GM21447 (cell line): Measurements from ENCODE around the gene KDM6A.
"Not testable (repeated sequence)": the region's sequence is repeated elsewhere in the genome, so short reads cannot be mapped to it uniquely, and the experiment has no call there.

Experiments
- ATAC-seq: cut with Tn5 transposase; IDR thresholded peaks from one replicate; pipeline ENCODE4 v1.9.1; 2021; ENCODE audit not compliant: unreplicated experiment

KDM6A gene

DNA sequence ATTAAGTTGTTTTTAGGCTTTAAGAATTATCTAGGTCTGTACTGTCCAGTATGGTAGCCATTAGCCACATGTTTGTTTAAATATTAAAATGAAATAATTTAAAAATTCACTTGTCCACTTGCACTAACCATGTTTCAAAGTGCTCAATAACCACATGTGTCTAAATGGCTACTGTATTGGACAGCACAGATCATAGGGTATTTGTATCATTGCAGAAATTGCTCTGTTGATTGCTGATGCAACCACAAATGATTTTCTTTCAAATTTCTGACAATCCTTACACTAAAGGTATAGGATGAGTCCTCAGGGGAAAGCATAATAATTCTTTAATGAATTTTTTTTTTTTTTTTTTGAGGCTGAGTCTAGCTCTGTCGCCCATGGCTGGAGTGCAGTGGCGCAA, 84.9 kb downstream of the KDM6A start:
- no peak for ATAC-seq

DNA sequence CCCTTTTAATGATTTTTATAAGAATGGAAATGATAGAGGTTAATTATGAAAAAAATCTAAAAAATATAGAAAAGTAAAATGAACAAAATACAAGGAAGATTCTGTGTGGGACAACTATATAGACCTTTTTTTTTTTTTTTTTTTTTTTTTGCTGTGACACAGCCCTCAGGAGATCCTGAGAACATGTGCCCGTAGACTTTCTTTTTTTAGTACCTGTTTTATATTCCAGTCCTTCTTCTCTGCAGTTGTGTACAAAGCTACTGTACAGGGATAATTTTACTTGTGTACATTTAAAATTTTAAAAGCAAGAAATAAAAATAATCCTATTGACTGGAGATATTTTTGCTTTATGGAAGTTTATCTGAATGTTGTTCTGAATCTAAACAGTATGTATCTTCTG, 85.5 kb downstream of the KDM6A start:
- ATAC-seq, result no peak

DNA sequence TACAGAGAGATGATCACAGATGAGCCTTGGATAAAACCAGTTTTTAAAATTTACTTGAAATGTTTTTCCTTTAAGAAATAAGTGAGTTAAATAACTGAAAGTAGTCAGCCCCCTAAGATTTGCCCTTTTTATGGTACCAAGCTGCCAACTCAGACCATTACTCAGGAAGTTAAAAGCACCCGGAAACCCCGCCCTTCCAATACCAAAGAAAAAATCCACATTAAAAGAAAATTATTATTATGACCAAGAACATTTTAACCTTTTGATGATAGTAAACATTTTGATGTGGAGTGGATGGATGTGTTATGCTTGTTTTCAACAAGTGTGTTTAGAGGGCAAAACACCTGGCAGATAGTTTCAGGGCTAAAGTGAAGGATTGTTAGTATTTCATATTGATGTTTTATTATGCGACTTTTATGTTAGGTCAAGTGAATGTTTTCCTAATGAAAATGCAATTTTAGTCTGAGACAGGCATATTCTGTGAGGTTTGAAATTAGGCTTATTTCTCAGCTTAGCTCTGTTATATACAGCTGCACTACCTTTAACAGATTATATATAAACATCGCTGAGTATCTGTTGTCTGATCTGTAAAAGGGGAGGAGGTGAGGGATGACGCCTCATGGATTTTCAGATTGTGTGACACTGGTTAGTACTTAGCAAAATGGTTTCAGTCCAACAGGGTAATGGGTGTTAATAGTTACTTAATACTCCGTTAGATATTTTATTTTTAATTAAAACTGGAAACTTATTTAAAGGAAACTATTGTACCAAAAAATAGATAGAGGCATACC, 89.0 kb downstream of the KDM6A start:
- no peak for ATAC-seq

DNA sequence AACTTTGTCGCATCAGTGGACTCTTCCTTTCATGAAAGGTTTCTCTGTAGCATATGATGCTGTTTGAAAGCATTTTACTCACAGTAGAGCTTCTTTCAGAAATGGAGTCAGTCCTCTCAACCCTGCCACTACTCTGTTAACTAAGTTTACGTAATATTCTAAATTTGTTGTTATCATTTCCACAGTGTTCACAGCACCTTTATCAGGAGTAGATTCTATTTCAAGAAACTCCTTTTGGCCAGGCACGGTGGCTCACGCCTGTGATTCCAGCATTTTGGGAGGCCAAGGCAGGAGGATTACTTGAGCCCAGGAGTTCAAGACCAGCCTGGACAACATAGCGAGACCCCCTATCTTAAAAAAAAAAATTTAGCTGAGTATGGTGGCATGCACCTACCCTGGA, 90.0 kb downstream of the KDM6A start:
- no peak for ATAC-seq

DNA sequence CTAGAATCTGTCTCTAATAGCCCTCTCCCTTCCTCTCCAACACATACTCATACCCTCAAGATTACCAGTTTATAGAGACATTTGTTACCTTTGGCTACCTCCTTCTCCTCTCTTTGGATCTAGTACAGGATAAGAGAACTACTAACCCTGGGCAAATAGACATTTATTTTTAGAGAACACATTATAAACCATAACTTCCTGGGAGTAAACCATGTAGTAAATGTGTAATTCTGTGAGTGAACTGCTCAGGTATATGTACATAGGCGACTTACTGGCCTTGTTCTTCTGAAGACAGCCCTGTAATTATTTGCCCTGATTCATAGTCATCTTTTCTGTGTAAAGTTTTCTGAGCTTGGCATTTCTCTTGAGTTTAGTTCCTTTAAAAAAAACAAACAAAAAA, 94.2 kb downstream of the KDM6A start:
- ATAC-seq, result no peak

DNA sequence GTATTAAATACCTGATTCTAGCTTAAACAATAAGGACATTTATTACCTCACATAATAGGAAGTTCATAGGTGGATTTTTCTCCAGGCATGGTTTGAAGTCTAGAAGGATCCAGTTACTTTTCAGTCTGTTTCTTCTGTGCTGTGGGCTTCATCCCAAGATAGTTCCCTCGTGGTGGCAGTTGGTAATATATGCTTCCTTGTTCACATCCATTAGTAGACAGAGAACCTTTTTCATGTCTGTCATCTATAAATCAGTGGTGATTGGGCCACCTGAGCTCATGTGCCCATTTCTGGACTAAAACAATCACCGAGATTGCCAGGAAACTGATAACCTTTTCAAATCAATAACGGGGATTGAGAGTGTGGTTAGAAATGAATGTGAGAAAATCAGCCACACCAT, 97.7 kb downstream of the KDM6A start:
- no peak for ATAC-seq

DNA sequence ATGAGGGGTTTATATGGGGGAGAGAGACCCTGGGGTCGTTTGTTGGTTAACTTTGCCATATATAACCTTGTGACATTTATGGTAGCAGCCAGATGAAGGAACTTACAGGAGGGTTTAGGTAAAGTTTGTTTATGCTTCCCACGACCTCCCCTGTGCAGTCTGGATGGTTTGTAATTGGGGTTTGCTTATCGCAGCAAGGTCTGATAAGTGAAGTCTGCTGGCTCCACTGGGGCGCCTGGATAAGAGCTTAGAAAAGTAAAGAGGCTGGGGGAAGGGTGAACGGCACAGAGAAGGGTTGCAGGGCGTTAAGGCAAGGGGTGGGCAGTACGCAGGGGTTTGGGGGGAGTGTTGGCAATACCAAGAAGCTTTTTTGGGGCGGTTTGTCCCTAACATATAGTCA, 98.7 kb downstream of the KDM6A start:
- no peak for ATAC-seq

DNA sequence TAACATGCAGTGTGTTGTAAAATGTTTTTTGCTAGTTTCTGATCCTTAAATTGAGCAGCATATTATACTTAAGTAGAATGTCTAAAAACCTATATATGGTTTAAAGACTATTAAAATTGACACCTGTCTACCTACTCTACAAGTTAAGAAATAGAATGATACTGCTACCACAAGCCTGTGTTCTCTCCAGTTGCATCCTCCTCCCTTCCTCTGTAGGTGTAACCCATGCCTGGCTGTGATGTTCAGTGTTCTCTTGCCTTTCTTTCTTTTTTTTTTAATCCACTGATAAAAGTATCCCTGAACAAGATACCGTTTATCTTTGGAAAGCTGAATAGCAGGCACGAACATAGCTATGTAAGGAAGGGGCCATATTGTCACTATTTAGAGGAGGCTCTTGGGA, 99.1 kb downstream of the KDM6A start:
- ATAC-seq, result no peak

DNA sequence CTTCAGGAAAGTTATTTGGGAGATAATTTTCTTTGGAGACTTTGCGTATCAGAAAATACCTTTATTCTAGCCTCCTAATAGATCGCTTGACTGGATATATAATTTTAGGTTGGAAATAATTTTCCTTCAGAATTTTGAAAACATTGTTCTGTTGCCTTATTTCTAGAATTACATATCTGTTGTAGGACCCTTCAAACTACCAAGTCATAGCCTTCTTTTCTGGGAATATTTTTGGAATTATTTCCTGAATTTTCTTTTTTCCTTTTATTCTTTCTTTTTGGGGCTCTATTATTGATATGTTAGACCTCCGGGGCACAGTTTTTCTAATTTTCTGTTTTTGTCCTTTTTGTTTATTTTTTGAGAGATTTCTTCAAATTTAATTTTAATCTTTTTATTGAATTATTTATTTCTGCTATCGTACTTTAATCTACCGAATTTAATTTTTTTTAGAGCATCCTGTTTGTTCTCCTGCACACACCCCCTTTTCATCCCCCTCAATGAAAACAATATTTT, 100.5 kb downstream of the KDM6A start:
- no peak for ATAC-seq

DNA sequence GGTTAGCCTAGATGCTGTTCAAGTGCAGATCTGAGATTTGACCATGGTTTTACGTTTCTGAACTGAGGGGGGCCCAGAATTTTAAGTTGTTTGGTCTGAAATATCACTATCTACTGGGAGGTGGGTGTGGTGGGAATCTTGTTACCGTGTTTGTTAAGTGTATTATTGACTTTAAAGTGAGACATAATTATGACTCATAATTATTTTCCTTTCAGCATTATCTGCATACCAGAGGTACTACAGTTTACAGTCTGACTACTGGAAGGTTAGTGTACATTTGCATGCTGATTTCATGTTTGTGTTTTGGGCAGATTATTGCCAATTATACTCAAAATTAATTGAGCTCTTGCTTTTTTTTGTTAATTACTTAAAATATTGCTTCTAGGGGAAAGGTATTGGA, 101.5 kb downstream of the KDM6A start:
- no peak for ATAC-seq

DNA sequence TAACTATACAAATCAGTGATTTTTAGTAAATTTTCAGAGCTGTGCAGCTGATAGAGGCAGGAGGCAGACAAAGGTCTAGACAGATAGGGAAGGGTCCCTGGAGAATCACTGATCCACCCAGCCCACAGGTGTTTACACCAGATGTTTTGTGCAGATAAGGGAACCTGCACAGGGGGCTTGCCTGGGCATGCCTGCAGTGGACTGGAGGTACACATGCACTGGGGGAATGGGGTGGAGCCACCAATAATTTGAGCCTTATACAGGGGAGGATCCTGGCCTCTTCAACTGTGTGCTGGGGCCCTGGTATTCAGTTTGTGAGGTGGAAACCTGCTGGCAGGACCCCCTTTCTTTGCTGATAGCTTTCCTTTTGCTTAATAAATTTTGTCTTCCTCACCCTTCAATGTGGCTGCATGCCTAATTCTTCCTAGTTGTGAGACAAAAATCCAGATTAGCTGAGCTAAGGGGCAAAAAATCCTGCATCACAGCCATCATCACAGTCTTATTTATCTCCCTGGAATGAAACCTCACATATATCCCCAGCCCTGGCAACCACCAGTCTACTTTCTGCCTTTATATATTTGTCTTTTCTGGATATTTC, 102.8 kb downstream of the KDM6A start:
- no peak for ATAC-seq

DNA sequence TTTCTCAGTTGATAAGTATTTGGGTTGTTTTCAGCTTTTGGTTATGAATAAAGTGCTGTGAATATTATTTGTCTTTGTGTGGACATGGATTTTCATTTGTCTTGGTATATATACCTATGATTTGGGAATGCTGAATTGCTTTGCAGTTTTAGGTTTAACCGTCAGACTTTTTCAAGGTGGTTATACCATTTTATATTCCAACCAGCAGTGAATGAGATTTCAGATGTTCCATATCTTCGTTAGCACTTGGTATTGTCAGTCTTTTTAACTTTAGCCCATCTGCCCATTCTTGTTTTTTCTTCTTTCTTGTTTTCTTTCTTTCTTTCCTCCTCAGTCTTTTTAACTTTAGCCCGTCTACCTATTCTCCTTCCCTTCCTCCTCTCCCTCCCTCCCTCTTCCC, 106.0 kb downstream of the KDM6A start:
- no peak for ATAC-seq

DNA sequence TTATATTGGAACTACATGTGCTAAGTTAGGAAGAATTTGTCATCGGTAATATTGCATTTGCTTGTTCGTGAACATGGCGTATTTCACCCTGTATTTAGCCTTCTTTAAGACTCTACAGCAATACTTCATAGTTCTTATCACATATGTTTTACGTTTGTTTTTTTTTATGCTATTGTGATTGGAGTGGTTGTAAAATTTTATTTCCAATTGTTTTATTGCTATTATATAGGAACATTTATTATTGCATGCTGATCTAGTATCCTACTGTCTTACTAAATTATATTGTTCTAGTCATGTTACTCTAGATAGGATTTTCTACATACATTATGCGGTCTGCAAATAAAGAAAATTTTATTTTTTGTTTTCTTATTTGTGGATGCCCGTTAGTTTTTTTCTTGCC, 107.4 kb downstream of the KDM6A start:
- no peak for ATAC-seq

DNA sequence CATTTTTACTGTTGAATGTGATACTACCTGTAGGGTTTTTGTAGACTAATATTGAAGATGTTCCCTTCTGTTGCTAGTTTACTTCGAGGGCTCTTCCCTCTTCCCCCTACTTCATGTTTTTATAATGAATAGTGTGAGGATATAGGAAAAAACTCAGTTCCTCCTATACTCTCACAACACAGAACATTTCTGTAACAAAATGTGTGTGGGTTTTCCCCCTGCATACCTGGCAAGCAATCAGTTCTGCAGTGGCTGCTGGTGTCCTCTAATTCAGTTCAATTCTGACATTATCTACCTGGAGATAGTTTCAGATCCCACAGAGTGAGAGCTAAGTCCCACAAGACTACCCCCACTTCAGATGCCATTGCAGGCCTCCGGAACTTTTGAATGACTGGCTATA, 107.9 kb downstream of the KDM6A start:
- ATAC-seq, result no peak

DNA sequence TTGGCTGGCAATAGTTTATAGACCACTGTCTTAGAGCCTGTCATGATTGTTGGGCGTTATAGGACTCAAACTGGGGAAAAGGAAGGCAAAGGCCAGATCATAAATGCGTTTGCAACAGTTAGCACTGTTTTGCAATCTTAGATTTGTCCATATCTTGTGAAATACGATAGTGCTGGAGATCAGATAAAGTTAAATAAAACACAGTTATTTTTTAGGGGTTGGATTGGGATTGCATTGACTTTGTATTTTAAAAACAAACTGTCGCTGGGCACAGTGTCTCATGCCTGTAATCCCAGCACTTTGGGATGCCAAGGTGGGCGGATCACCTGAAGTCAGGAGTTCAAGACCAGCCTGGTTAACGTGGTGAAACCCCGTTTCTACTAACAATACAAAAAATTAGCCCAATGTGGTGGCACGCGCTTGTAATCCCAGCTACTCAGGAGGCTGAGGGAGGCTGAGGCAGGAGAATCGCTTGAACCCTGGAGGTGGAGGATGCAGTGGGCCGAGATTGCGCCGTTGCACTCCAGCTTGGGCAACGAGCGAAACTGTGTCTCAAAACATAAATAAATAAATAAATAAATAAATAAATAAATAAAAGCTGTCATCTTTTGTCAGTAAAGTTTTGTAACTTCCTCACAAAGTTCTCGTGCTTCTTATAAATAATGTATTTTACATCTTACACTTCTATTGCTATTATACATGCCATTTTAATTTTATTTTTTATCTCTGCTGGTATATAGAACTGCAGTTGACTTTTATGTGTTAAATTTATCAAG, 117.2 kb downstream of the KDM6A start:
- no peak for ATAC-seq

DNA sequence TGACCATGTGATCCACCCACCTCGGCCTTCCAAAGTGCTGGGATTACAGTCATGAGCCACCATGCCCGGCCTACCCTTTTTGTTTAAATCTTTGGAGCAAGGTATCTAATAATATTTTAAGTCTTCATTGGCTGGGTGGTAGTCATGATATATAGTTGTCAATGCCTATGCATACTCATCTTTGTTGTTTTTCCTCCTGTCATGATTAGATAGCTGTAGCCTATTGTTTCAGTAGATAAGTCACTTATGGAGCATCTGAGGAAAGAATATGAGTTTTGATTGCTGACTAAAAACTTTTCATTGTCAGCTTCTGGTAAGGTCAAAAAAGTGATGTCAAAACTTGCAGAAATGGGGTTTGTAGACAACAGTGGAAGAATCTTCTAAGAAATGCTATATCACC, 119.8 kb downstream of the KDM6A start:
- no peak for ATAC-seq

DNA sequence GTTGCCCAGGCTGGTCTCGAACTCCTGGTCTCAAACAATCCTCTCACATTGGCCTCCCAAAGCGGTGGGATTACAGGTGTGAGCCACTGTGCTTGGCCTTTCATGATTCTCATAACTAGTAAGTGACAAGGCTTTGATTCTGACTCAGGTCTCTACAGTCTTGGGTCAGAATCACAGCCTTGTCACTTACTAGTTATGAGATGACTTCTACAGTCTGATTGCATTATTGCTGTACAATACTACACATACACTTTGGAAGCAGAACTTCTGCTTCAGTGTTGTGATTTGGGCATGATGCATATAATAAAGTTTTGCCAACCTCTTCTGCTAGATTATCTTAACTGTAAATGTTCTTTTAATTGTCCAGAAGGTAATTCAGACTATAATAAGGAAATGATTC, 123.3 kb downstream of the KDM6A start:
- ATAC-seq, result no peak

DNA sequence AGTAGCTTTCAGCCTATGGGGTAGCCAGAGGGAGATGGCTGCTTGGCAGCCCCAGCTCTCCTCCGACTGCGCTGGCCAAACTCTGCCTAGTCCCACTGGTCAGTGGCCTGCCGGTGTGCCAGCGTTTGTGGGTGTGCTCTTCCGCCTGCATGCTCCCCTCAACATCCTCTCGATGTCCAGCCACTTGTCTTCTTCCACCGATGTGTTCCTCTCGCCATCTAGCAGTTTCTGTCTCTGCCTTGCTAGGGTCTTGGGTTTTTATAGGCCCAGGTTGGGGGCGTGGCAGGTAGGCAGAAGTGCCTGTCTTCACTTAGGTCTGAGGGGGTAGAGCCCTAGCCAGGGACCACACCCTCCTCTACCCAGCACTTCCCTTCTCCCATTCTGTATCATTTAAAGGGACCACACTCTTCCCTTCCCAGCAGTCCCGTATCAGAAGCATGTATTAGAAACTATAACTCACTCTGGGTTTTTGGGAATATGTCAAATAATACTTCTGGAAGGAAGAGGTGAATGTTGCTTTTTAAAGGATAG, 124.4 kb downstream of the KDM6A start:
- ATAC-seq, result no peak

DNA sequence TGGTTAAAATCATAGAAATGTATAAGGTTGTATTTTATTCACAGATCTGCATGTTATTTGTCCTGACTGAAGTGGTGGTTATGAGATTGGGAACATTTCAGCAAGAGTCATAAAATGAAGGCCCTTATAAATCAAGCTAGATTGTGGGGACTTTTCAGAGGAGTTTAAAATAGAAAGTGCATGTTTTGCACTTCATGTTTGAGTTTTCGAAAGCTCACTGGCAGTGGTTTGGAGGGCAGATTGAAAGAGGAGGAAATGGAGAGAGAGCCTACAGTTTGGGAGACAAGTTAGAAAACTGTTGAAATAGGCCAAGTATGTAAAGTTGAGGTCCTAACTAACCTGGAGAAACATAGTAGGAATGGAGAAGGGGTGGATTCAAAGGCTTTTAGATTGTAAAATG, 124.9 kb downstream of the KDM6A start:
- ATAC-seq, result no peak

DNA sequence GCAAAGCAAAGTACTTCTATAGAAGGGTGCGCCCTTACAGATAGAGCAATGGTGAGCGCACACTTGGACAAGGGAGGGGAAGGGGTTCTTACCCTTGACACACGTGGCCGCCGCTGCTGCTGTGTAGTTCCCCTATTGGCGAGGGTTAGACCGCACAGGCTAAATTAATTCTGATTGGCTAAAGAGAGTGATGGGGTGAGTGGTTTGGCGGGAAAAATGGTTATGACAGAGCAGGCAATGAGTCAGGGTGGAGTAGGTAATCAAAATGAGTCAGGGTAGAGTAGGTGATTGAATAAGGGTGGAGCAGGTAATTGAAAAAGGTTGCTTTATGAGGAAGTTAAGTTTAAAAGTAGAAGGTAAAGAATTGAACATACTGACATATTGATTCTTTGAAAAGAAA, 126.2 kb downstream of the KDM6A start:
- not testable (repeated sequence) for ATAC-seq

DNA sequence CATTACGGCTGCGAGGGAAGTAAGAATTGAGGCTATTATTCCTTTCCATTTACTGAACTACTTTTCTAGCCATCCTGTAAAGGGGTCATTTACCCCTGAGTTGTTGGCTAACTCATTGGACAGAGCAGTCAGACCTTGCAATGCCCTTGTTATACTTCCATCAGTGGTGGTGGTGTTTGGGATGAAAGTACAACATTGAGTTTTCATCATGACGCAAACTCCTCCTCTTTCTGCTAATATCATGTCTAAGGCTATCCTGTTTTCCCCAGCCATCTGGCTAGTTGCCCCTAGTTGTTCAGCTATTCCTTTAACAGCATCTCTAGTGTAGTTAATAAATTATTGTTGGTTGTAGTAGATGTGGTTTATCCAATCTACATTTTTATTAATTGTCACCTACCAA, 126.9 kb downstream of the KDM6A start:
- ATAC-seq, result not testable (repeated sequence)

DNA sequence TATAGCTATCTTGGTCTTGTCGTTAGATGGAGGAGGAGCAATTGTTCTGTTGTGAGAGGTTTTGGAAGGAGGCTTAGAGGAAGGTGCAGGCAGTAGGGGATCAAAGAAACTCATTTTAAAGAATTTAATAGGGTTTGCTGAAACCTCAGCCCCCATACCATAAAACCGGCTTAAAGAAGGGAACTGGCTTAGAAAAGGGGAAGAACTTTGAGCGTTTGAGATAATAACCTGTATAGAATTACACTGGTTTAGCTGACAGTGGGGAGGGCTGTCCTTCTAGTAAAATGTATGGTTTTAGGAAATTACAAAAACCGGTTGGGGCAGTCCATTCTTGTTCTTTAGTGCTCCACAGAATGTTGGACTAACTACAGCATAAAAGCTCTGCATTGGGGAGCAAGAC, 128.1 kb downstream of the KDM6A start:
- no peak for ATAC-seq
